ENCODE data around the gene NQO1. TPM values are rescaled to one million over a fixed set of nuclear protein-coding genes. Genes with fewer than 3 reads are reported as not detected.

Gene NQO1
- total RNA-seq (ENCODE audit: low replicate concordance), result 112 and 159 TPM in 2 replicates
- long read RNA-seq, transcript NQO1-203 (5 exons, 2,527 nt), result minor isoform, 27 of 704 reads
- long read RNA-seq, transcript NQO1-201 (6 exons, 2,912 nt), result major isoform, 602 of 704 reads
- long read RNA-seq, transcript NQO1-202 (5 exons, 1,105 nt), result minor isoform, 42 of 704 reads
- long read RNA-seq, partial matches to known transcripts, result 6 of 704 reads
- long read RNA-seq, other reads (novel, unspliced or antisense), result 24 of 704 reads

DNA sequence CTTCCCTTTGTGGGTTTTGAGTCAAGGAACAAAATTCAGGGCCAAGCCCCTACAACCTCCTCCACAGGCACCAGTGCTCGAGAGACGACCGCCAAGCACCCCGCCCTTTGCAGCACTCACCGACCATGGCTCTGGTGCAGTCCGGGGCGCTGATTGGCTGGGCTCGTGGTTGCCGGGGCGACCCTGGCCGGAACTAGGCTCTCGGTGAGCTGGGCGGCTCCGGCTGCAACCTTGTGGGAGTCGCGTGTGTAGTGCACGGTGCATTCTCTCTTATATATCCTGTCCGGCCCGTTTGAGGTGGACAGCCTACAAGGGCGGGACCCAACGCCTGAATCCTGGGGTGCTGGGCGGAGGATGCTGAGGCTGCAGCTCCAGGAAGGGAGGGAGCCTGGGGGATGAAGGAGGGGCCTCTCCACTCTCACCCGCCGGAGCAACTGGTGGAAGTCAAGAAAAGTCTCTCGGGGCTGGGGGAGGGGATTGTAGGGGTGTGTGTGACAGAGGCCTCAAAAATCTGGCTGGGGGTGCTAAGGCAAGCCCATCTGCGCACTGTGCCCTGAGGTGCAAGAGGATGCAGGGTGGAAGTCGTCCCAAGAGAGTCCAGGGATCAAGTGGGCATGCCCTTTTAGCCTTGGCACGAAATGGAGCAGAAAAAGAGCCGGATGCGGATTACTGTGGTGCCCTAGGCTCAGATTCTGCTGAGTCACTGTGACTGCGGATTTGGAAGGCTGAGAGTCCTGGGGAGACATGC lies at the start of gene NQO1:
NQO1 (minus strand) TSS at position 248 of the 748 bp plus-strand sequence; CDS start at position 127, 121 bp downstream.
- Mint-ChIP-seq H3K36me3 (no peaks in the 10 kb centered on the region), H3K27ac (peak within 1 kb of the TSS; percentile 99), H3K4me1 (ENCODE audit: unreplicated experiment) (peaks cover 23% of the 10 kb centered on the region), H3K4me3 (peak within 1 kb of the TSS; percentile 95), H3K27me3 (no peaks in the 10 kb centered on the region), H3K9me3 (no peaks in the 10 kb centered on the region)
- TF ChIP-seq, protein P1, sequence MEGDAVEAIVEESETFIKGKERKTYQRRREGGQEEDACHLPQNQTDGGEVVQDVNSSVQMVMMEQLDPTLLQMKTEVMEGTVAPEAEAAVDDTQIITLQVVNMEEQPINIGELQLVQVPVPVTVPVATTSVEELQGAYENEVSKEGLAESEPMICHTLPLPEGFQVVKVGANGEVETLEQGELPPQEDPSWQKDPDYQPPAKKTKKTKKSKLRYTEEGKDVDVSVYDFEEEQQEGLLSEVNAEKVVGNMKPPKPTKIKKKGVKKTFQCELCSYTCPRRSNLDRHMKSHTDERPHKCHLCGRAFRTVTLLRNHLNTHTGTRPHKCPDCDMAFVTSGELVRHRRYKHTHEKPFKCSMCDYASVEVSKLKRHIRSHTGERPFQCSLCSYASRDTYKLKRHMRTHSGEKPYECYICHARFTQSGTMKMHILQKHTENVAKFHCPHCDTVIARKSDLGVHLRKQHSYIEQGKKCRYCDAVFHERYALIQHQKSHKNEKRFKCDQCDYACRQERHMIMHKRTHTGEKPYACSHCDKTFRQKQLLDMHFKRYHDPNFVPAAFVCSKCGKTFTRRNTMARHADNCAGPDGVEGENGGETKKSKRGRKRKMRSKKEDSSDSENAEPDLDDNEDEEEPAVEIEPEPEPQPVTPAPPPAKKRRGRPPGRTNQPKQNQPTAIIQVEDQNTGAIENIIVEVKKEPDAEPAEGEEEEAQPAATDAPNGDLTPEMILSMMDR (conservative IDR thresholded peaks at IDR 0.05), result no peak
- peak; percentile 95 for DNase-seq (ENCODE audit: extremely low spot score, unreplicated experiment)

DNA sequence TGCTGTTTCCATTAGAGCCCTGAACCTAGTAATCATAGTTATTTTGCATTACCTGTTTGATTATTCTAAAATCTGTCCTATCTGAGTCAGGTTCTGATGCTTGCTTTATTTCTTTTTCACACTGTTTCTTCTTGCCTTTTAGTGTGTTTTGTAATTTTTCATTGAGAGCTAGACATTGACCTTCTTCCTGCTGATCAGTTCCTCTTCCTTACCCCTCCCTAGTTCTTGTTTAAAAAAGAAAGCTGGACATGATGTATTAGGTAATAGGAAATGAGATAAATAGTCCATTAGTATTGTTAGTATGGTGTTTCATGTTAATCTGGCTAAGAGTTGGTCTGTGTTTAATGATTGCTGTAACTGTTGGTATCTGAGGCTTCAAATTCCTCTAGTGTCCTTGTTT lies 49.2 kb upstream of the NQO1 start:
- Mint-ChIP-seq H3K4me3 (no peak overlapping the region), H3K4me1 (ENCODE audit: unreplicated experiment) (peaks cover 10% of the 10 kb centered on the region), H3K27ac (no peak overlapping the region), H3K9me3 (peaks cover 6% of the 10 kb centered on the region), H3K27me3 (no peaks in the 10 kb centered on the region), H3K36me3 (peaks cover 4% of the 10 kb centered on the region)
- DNase-seq (ENCODE audit: extremely low spot score, unreplicated experiment), result no peak
- TF ChIP-seq, protein P1 (conservative IDR thresholded peaks at IDR 0.05), result no peak

DNA sequence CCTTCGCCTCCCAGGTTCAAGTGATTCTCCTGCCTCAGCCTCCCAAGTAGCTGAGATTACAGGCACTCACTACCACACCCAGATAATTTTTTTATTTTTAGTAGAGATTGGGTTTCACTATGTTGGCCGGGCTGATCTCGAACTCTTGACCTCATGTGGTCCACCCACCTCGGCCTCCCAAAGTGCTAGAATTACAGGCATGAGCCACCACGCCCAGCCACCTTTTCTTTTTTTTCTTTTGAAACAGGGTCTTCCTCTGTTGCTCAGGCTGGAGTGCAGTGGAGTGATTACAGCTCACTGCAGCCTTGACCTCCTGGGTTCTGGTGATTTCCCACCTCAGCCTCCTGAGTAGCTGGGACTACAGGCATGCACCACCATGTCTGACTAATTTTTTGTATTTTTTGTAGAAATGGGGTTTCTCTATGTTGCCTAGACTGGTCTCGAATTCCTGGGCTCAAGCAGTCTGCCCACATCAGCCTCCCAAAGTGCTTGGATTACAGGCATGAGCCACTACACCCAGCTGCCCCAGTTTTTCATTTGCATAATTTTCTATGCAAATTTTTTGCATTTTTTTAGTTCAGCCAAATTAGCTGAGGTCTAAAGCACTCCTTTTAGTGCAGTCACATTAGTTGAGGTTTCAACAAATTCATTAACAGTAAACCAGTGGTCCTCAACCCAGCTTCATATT lies 47.0 kb upstream of the NQO1 start:
- Mint-ChIP-seq H3K4me1 (ENCODE audit: unreplicated experiment) (peaks cover 12% of the 10 kb centered on the region), H3K27ac (no peak overlapping the region), H3K27me3 (no peaks in the 10 kb centered on the region), H3K36me3 (peaks cover 4% of the 10 kb centered on the region), H3K9me3 (peaks cover 6% of the 10 kb centered on the region), H3K4me3 (peak overlapping the region; percentile 5)
- no peak for DNase-seq (ENCODE audit: extremely low spot score, unreplicated experiment)
- TF ChIP-seq, protein P1 (conservative IDR thresholded peaks at IDR 0.05), result no peak

DNA sequence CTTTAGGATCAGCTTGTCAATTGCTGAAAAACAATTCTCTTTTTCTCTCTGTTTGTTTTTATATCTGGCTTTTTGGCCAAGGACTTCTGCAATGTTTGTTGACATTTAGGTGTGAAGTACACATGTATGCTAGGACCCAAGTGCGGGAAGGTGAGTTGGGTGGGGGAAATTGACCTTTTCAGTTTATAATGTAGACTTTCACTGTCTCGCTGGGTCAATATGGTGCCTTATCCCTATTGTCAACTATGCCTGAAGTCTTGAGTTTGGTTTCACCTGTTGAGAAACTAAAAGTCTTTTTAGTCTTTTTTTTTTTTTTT lies 45.2 kb upstream of the NQO1 start:
- Mint-ChIP-seq H3K36me3 (peaks cover 9% of the 10 kb centered on the region), H3K27me3 (no peaks in the 10 kb centered on the region), H3K4me1 (ENCODE audit: unreplicated experiment) (peaks cover 16% of the 10 kb centered on the region), H3K27ac (no peak overlapping the region), H3K4me3 (no peak overlapping the region), H3K9me3 (peaks cover 6% of the 10 kb centered on the region)
- no peak for DNase-seq (ENCODE audit: extremely low spot score, unreplicated experiment)
- TF ChIP-seq, protein P1 (conservative IDR thresholded peaks at IDR 0.05), result no peak

DNA sequence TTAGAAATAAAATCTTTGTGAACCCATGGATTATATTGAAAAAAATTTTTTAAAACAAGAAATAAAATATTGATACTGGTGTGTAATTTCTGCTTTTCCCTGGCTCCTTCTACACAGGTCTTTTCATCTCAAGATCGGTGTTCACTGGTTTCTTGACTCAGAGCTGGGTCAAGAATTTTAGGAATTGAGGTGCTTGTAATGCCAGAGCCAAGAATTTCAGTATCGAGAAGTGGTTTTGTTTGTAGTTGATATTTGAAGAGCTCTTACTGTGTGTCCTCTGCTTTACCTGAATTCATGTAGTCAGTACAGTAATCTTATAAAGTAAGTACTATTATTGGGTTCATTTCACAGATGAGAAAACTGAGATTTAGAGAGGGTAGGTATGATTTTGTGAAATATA lies 43.0 kb upstream of the NQO1 start:
- Mint-ChIP-seq H3K4me3 (no peak overlapping the region), H3K4me1 (ENCODE audit: unreplicated experiment) (peaks cover 16% of the 10 kb centered on the region), H3K9me3 (no peaks in the 10 kb centered on the region), H3K27ac (no peak overlapping the region), H3K27me3 (no peaks in the 10 kb centered on the region), H3K36me3 (peaks cover 13% of the 10 kb centered on the region)
- DNase-seq (ENCODE audit: extremely low spot score, unreplicated experiment), result no peak
- TF ChIP-seq, protein P1 (conservative IDR thresholded peaks at IDR 0.05), result no peak
